ENCODE measurements around the gene CHN1.
A peak's percentile ranks its signal among the peaks of the same experiment; 100 is the strongest.

CHN1 gene

GRCh38 chr2:175004980-175005732 lies at the start of gene CHN1:
Gene CHN1 (minus strand): TSS chr2:175005381. CDS start chr2:175004912, 469 bp downstream.
- no peaks in the 10 kb centered on the region for H3K9me3 ChIP-seq
- TF ChIP-seq, protein P1, sequence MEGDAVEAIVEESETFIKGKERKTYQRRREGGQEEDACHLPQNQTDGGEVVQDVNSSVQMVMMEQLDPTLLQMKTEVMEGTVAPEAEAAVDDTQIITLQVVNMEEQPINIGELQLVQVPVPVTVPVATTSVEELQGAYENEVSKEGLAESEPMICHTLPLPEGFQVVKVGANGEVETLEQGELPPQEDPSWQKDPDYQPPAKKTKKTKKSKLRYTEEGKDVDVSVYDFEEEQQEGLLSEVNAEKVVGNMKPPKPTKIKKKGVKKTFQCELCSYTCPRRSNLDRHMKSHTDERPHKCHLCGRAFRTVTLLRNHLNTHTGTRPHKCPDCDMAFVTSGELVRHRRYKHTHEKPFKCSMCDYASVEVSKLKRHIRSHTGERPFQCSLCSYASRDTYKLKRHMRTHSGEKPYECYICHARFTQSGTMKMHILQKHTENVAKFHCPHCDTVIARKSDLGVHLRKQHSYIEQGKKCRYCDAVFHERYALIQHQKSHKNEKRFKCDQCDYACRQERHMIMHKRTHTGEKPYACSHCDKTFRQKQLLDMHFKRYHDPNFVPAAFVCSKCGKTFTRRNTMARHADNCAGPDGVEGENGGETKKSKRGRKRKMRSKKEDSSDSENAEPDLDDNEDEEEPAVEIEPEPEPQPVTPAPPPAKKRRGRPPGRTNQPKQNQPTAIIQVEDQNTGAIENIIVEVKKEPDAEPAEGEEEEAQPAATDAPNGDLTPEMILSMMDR (IDR thresholded peaks at IDR 0.05) = no peak
- peak within 1 kb of the TSS; percentile 22 to 56 for H3K4me3 ChIP-seq (ENCODE audit: low read depth in 1 of 2, low read length in 1 of 2)
- no peak within 1 kb of the TSS for H3K27ac ChIP-seq
- H3K27me3 ChIP-seq = peaks cover 100% of the 10 kb centered on the region
- peaks cover 6 to 10% of the 10 kb centered on the region in 2 experiments for H3K4me1 ChIP-seq (ENCODE audit: control insufficient read depth in 1 of 2, insufficient read depth in 1 of 2, low read depth in 1 of 2, low read length in 1 of 2)
- H3K36me3 ChIP-seq = no peaks in the 10 kb centered on the region

DNA sequence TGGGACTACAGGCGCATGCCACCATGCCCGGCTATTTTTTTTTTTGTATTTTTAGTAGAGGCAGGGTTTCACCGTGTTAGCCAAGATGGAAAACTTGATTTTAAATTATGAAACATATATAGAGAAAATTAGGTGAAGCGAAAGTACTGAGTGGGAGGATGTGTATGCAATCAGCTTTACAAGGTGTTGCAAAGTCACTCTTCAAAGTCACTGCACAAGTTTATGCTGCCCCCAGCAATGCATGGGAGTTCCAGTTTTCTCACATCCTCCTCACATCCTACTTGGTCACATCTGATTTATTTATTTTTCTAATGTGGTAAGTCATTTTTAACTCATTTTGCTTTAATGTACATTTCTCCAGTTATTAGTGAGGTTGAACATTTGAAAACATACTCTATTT lies 49.2 kb upstream of the CHN1 start:
- H3K4me1 ChIP-seq (ENCODE audit: control insufficient read depth in 1 of 2, insufficient read depth in 1 of 2, low read depth in 1 of 2, low read length in 1 of 2) = no peaks in the 10 kb centered on the region
- H3K4me3 ChIP-seq (ENCODE audit: low read depth in 1 of 2, low read length in 1 of 2) = no peak overlapping the region
- H3K27ac ChIP-seq = no peak overlapping the region
- H3K27me3 ChIP-seq = no peaks in the 10 kb centered on the region
- H3K9me3 ChIP-seq = no peaks in the 10 kb centered on the region
- TF ChIP-seq, protein P1 (IDR thresholded peaks at IDR 0.05) = no peak
- no peaks in the 10 kb centered on the region for H3K36me3 ChIP-seq

DNA sequence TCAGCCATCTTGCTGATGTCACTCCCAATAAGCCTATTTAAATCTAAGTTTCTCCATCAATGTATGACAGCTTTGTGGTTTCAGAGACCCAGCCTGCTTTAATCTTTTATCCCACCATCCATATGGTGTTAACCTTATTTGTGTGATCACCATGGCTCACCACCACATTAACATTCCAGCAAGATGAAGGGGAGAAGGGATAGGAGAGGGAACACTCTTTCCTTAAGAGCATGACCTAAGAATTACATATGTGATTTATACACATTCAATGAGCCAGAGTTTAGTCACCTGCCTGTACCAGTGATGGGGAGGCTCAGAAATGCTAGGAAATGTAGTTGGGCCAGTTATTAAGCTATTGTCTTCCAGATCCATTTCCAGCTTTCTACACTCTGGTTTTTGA lies 44.5 kb upstream of the CHN1 start:
- no peak overlapping the region for H3K4me3 ChIP-seq (ENCODE audit: low read depth in 1 of 2, low read length in 1 of 2)
- no peaks in the 10 kb centered on the region for H3K4me1 ChIP-seq (ENCODE audit: control insufficient read depth in 1 of 2, insufficient read depth in 1 of 2, low read depth in 1 of 2, low read length in 1 of 2)
- no peak overlapping the region for H3K27ac ChIP-seq
- H3K9me3 ChIP-seq = no peaks in the 10 kb centered on the region
- H3K27me3 ChIP-seq = no peaks in the 10 kb centered on the region
- no peaks in the 10 kb centered on the region for H3K36me3 ChIP-seq
- TF ChIP-seq, protein P1 (IDR thresholded peaks at IDR 0.05) = no peak

DNA sequence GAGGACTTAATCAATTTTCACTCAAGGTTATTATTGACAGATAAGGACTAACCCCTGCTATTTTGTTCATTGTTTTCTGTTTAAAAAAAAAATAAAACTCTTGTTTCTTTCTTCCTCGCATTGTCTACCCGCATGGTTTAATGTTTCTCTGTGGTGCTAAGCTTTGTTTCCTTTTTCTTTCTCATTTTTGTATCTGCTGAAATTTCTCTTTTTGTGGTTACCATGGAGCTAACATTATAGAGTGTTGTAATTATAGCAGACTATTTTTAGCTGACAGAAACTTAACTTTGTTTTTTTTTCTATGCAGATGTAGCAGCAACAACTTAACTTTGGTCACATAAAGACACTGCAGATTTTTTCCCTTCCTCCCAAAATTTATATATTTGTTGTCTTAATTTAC lies 43.1 kb upstream of the CHN1 start:
- no peaks in the 10 kb centered on the region for H3K36me3 ChIP-seq
- TF ChIP-seq, protein P1 (IDR thresholded peaks at IDR 0.05) = no peak
- H3K27ac ChIP-seq = no peak overlapping the region
- no peak overlapping the region for H3K4me3 ChIP-seq (ENCODE audit: low read depth in 1 of 2, low read length in 1 of 2)
- H3K9me3 ChIP-seq = no peaks in the 10 kb centered on the region
- no peaks in the 10 kb centered on the region for H3K4me1 ChIP-seq (ENCODE audit: control insufficient read depth in 1 of 2, insufficient read depth in 1 of 2, low read depth in 1 of 2, low read length in 1 of 2)
- H3K27me3 ChIP-seq = no peaks in the 10 kb centered on the region

DNA sequence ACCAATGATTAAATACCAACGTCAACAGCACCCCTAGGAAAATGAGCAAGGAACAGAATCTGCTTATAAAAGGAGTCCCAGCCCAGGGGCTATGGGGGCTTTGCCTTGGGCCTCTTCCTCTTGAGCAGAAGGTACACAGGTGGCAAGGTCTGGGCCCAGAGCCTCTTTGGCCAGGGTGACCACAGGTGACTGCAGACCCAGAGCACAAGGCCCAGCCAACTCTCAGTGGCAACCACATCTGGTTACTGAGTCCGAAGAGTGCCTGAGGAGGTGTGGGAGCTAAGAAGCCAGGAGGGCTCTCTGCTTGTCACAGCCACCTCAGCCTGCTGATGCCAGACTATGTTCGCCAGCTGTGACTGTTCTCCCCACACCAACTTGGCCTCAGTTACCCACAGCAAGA lies 34.3 kb upstream of the CHN1 start:
- no peak overlapping the region for H3K4me3 ChIP-seq (ENCODE audit: low read depth in 1 of 2, low read length in 1 of 2)
- no peaks in the 10 kb centered on the region for H3K36me3 ChIP-seq
- no peaks in the 10 kb centered on the region for H3K27me3 ChIP-seq
- no peak overlapping the region for H3K27ac ChIP-seq
- H3K9me3 ChIP-seq = no peaks in the 10 kb centered on the region
- no peaks in the 10 kb centered on the region for H3K4me1 ChIP-seq (ENCODE audit: control insufficient read depth in 1 of 2, insufficient read depth in 1 of 2, low read depth in 1 of 2, low read length in 1 of 2)
- TF ChIP-seq, protein P1 (IDR thresholded peaks at IDR 0.05) = no peak

All from neutrophil (primary cell).